Ecto neural progenitor cell (in vitro differentiated cells): ENCODE measurements around the gene VWA1.
"Not testable (repeated sequence)": the region's sequence is repeated elsewhere in the genome, so short reads cannot be mapped to it uniquely, and the experiment has no call there.

Experiments used
- DNase-seq: peaks from one replicate; pipeline ENCODE4 v3.0.0-alpha.2; 2018; ENCODE audit warnings: low spot score

VWA1 gene

GRCh38 chr1:1422465-1423244 lies 12.8 kb upstream of the VWA1 start:
- peak; percentile 51 for DNase-seq

GRCh38 chr1:1423245-1423597 lies 12.3 kb upstream of the VWA1 start:
- no peak for DNase-seq

- no peak for DNase-seq
Measured at GRCh38 chr1:1424707-1425106, 10.8 kb upstream of the VWA1 start.

GRCh38 chr1:1425426-1425752 lies 10.1 kb upstream of the VWA1 start:
- DNase-seq = no peak

GRCh38 chr1:1425753-1426495 lies 9.6 kb upstream of the VWA1 start:
- peak; percentile 66 for DNase-seq

- no peak for DNase-seq
Measured at GRCh38 chr1:1426496-1427105, 8.9 kb upstream of the VWA1 start.

- DNase-seq = peak; percentile 89
Measured at GRCh38 chr1:1427106-1427819, 8.2 kb upstream of the VWA1 start.

- DNase-seq = no peak
Measured at GRCh38 chr1:1427820-1428148, 7.7 kb upstream of the VWA1 start.

- DNase-seq = no peak
Measured at GRCh38 chr1:1428174-1428573, 7.3 kb upstream of the VWA1 start.

GRCh38 chr1:1428967-1429366 lies 6.5 kb upstream of the VWA1 start:
- DNase-seq = not testable (repeated sequence)

- DNase-seq = no peak
Measured at GRCh38 chr1:1429671-1430073, 5.8 kb upstream of the VWA1 start.

GRCh38 chr1:1430114-1430982 lies 5.1 kb upstream of the VWA1 start:
- DNase-seq = peak; percentile 82

GRCh38 chr1:1430992-1431844 lies 4.3 kb upstream of the VWA1 start:
- DNase-seq = no peak

- peak; percentile 76 for DNase-seq
Measured at GRCh38 chr1:1431845-1432273, 3.6 kb upstream of the VWA1 start.

- DNase-seq = peak; percentile 61
Measured at GRCh38 chr1:1432274-1432950, 3.1 kb upstream of the VWA1 start.

- peak; percentile 92 for DNase-seq
Measured at GRCh38 chr1:1432951-1433803, 2.3 kb upstream of the VWA1 start.

- peak; percentile 71 for DNase-seq
Measured at GRCh38 chr1:1433804-1434130, 1.7 kb upstream of the VWA1 start.

- peak; percentile 64 for DNase-seq
Measured at GRCh38 chr1:1434131-1434823, 1.2 kb upstream of the VWA1 start.

GRCh38 chr1:1434824-1435105 lies 725 bp upstream of the VWA1 start:
- DNase-seq = no peak
